Uterus (tissue), 4 donors: ENCODE data around the gene SIDT1. TPM values are rescaled to one million over a fixed set of nuclear protein-coding genes. Genes with fewer than 3 reads are reported as not detected.

ENCODE experiments used
- DNase-seq, 2 donors: peaks; one replicate each; pipeline ENCODE4 v3.0.0-alpha.2; 2019 to 2020
- H3K27ac ChIP-seq, 2 donors: fragments of 200-600 bp; sonication (generic); 1 replicate in 1 of 2; 2 replicates in 1 of 2; pipeline ENCODE4 v1.5.1; 2016 to 2018
- H3K27me3 ChIP-seq, 2 donors: fragments of 200-600 bp; sonication (generic); one replicate each; pipeline ENCODE4 v1.5.1; 2018 to 2019; ENCODE audit warnings: control low read depth in 1 of 2
- H3K36me3 ChIP-seq, 2 donors: fragments of 200-600 bp; sonication (generic); one replicate each; pipeline ENCODE4 v1.5.1; 2019; ENCODE audit warnings: control low read depth in 1 of 2
- H3K4me1 ChIP-seq, 2 donors: fragments of 200-600 bp; sonication (generic); one replicate each; pipeline ENCODE4 v1.5.1; 2018 to 2019; ENCODE audit warnings: control low read depth in 1 of 2
- H3K4me3 ChIP-seq, 2 donors: fragments of 200-600 bp; sonication (generic); 1 replicate in 1 of 2; 2 replicates in 1 of 2; pipeline ENCODE4 v1.5.1; 2018 to 2019; ENCODE audit warnings: mild to moderate bottlenecking in 1 of 2
- H3K9me3 ChIP-seq, 2 donors: fragments of 200-600 bp; sonication (generic); one replicate each; pipeline ENCODE4 v1.5.1; 2019; ENCODE audit warnings: control low read depth in 1 of 2
- POLR2A ChIP-seq, 2 donors: fragments of 450-650 bp; IDR thresholded peaks; one replicate each; pipeline ENCODE4 v1.6.1; 2016; ENCODE audit warnings: antibody characterized with exemption in 2 of 2, mild to moderate bottlenecking in 1 of 2, moderate library complexity in 1 of 2
- intact Hi-C: fragments of 100-400 bp; cut with DNase I; formaldehyde crosslinking; loops from one replicate; pipeline ENCODE4 v1.15.1; 2023; ENCODE audit warnings: low total_unique reads
- total RNA-seq, 4 donors: library from RNA; depleted of rRNA in 3 of 4; stranded (reverse); fragments of >200 nt in 3 of 4; gene quantifications; one replicate each; pipeline versions ENCODE4 v1.1.0 to v1.2.4, GENCODE V29; 2014 to 2023
- TF ChIP-seq, protein P1 (sequence below), 4 experiments: fragments of 200-600 bp in 2 of 4; fragments of 450-650 bp in 2 of 4; sonication (generic) in 2 of 4; IDR thresholded peaks; one replicate each; pipeline ENCODE4 v1.5.1; 2016 to 2019; ENCODE audit warnings: antibody characterized with exemption in 4 of 4, mild to moderate bottlenecking in 2 of 4, moderate library complexity in 1 of 4
- donor health status: DM: yes; HTN: yes; CAD: no.

SIDT1 gene
- total RNA-seq, 4 donors from 2014 or later: 1.8 to 3.7 TPM; not detected in 2

DNA sequence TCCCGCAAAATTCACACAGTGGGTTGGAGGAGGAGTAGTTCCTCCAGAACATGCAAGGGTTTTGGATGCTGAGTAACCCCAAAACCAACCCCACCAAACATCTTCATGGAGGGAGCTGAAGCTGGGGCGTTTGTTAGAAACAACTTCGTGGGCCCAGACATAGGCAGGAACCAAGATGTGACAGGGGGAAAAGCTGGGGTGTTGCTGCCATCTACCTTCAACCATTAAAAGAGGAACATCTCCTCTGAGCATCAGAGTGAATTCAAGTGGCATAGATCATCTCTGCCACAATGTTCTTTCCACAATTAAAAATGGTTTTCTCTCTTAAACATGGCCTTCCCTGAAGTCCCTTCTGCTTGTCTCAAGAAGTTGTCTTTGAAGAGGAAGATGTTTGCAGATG, 20.5 kb downstream of the SIDT1 start:
- TF ChIP-seq, protein P1, sequence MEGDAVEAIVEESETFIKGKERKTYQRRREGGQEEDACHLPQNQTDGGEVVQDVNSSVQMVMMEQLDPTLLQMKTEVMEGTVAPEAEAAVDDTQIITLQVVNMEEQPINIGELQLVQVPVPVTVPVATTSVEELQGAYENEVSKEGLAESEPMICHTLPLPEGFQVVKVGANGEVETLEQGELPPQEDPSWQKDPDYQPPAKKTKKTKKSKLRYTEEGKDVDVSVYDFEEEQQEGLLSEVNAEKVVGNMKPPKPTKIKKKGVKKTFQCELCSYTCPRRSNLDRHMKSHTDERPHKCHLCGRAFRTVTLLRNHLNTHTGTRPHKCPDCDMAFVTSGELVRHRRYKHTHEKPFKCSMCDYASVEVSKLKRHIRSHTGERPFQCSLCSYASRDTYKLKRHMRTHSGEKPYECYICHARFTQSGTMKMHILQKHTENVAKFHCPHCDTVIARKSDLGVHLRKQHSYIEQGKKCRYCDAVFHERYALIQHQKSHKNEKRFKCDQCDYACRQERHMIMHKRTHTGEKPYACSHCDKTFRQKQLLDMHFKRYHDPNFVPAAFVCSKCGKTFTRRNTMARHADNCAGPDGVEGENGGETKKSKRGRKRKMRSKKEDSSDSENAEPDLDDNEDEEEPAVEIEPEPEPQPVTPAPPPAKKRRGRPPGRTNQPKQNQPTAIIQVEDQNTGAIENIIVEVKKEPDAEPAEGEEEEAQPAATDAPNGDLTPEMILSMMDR (IDR thresholded peaks at IDR 0.05): no peak
- no peak for TF ChIP-seq POLR2A (IDR thresholded peaks at IDR 0.05)
- Histone ChIP-seq H3K27me3 (no peaks in the 10 kb centered on the region), H3K4me3 (no peak overlapping the region), H3K9me3 (peaks cover 0 to 2% of the 10 kb centered on the region in 2 donors), H3K36me3 (no peaks in the 10 kb centered on the region), H3K4me1 (no peaks in the 10 kb centered on the region), H3K27ac (no peak overlapping the region)
- no peak for DNase-seq
- intact Hi-C loops: no loop called here

DNA sequence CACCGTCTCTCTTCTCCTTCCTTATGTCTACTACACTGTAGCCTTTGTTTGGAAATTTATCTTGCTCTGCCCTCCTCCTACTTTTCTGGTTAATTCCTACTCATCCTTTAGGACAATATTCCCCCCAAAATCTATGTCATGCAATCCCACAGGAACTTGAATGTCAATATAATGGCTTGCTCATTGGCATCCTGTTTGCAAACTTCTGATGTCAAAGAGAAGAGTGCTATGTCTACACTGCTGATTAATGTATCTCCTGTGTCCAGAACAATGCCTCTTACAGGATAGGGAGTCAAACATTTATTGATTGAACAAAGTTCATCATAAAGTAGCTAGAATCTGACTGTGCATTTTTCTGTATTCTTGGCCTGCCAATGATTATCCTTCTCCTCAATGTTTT, 22.8 kb downstream of the SIDT1 start:
- no peak for DNase-seq
- Histone ChIP-seq H3K4me1 (no peaks in the 10 kb centered on the region), H3K27ac (no peak overlapping the region), H3K4me3 (no peak overlapping the region), H3K9me3 (no peaks in the 10 kb centered on the region), H3K36me3 (no peaks in the 10 kb centered on the region), H3K27me3 (no peaks in the 10 kb centered on the region)
- TF ChIP-seq, protein P1 (IDR thresholded peaks at IDR 0.05): no peak
- no peak for TF ChIP-seq POLR2A (IDR thresholded peaks at IDR 0.05)
- intact Hi-C loops: no loop called here

DNA sequence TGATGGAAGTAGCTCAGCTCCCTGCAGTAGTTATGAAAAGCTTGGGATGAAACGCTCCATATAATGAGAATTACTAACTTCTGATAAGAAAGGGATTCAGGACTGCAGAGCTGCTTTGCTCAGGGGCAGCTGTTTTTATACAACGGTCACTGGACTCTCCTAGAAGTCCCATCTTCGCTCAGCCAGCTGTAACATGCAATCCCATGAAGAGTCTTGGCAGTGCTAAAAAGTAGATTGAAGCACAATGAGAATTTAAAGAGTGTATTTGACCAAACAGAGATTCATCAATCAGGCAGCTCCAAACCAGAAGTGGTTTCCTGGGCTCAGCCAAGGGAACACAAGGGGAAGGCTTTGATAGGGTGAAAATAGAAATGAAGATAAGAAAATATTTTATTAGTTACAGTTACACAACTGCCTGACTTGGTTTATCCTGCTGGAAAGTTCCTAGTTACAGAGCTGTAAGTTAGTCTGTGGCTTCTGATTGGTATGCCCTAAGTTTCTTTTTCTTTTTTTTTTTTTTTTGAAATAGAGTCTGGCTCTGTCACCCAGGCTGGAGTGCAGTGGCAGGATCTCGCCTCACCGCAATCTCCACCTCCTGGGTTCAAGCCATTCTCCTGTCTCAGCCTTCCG, 24.1 kb downstream of the SIDT1 start:
- H3K9me3 ChIP-seq: no peaks in the 10 kb centered on the region

DNA sequence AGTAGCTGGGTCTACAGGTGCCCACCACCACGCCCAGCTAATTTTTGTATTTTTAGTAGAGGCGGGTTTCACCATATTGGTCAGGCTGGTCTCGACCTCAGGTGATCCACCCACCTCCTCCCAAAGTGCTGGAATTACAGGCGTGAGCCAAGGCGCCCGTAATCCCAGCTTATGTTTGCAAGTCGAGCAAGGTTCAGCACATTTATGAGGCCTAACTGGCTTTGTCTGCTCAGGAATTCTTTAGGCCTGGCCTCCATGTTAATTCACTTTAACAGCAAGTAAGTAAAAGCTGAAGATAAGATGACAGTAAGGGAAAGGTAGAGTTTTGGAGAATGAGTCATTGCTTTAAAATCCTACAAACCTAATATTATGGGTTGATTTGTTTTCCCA, 24.6 kb downstream of the SIDT1 start:
- no peak overlapping the region for H3K4me3 ChIP-seq

More for the DNA sequence above, 24.1 kb downstream of the SIDT1 start:
- intact Hi-C loops: no loop called here
- H3K27me3 ChIP-seq: no peaks in the 10 kb centered on the region
- TF ChIP-seq POLR2A (IDR thresholded peaks at IDR 0.05): no peak
- TF ChIP-seq, protein P1 (IDR thresholded peaks at IDR 0.05): no peak
- DNase-seq: no peak
- no peaks in the 10 kb centered on the region for H3K4me1 ChIP-seq
- H3K27ac ChIP-seq: no peak overlapping the region
- H3K36me3 ChIP-seq: no peaks in the 10 kb centered on the region
- no peak overlapping the region for H3K4me3 ChIP-seq

DNA sequence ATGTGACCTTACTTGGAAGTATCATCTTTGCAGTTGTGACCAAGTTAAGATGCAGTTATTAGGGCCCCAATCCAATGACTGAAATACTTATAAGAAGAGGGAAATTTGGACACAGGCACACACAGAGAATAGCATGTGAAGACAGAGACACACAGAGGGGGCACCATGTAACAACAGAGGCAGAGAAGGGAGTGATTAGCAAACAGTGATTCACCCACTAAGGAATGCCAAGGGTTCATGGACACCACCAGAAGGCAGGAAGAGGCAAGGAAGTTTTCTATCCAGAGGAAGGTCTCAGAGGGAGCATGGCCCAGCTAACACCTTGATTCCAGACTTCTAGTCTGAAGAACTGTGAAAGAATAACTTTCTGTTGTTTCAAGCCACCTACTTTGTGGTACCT, 25.0 kb downstream of the SIDT1 start:
- no peaks in the 10 kb centered on the region for H3K36me3 ChIP-seq
- no peaks in the 10 kb centered on the region for H3K9me3 ChIP-seq
- no peak overlapping the region for H3K27ac ChIP-seq
- TF ChIP-seq, protein P1 (IDR thresholded peaks at IDR 0.05): no peak
- TF ChIP-seq POLR2A (IDR thresholded peaks at IDR 0.05): no peak
- H3K4me3 ChIP-seq: no peak overlapping the region
- no peaks in the 10 kb centered on the region for H3K27me3 ChIP-seq
- intact Hi-C loops: no loop called here
- no peak for DNase-seq
- H3K4me1 ChIP-seq: no peaks in the 10 kb centered on the region

More for the DNA sequence above, 24.6 kb downstream of the SIDT1 start:
- no peaks in the 10 kb centered on the region for H3K4me1 ChIP-seq
- intact Hi-C loops: no loop called here
- H3K9me3 ChIP-seq: no peaks in the 10 kb centered on the region
- no peaks in the 10 kb centered on the region for H3K27me3 ChIP-seq
- DNase-seq: no peak
- TF ChIP-seq, protein P1 (IDR thresholded peaks at IDR 0.05): no peak
- TF ChIP-seq POLR2A (IDR thresholded peaks at IDR 0.05): no peak
- no peak overlapping the region for H3K27ac ChIP-seq
- H3K36me3 ChIP-seq: no peaks in the 10 kb centered on the region
